IPS DF 4.7 (cell line): ENCODE measurements around the gene OR2T5.
"Not testable (repeated sequence)": the region's sequence is repeated elsewhere in the genome, so short reads cannot be mapped to it uniquely, and the experiment has no call there.

ENCODE experiments used
- DNase-seq: peaks from one replicate; pipeline ENCODE4 v3.0.0-alpha.2; 2013; ENCODE audit warnings: low spot score; ENCODE audit errors: extremely low read depth

Gene OR2T5, protein sequence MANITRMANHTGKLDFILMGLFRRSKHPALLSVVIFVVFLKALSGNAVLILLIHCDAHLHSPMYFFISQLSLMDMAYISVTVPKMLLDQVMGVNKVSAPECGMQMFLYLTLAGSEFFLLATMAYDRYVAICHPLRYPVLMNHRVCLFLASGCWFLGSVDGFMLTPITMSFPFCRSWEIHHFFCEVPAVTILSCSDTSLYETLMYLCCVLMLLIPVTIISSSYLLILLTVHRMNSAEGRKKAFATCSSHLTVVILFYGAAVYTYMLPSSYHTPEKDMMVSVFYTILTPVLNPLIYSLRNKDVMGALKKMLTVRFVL

DNA sequence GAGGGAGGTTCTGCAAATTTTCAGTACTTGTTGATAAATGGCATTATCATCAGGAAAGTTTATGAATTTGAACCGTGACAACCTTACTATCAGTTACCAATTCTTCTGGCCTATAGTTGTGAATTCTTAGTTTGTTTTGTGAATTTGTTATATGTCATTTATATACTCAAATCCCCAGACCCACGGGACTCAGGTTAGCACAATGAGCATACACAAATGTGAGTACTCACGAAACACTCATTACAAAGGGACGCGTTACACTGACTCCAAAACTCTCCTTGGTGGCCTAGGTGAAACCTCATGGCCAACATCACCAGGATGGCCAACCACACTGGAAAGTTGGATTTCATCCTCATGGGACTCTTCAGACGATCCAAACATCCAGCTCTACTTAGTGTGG is at the start of gene OR2T5:
Gene OR2T5 (plus strand): TSS at position 301 of the 400 bp plus-strand sequence. CDS start 0 bp downstream, at position 301.
- DNase-seq, result not testable (repeated sequence)

GRCh38 chr1:248438668-248439067 is 49.7 kb upstream of the OR2T5 start:
- DNase-seq, result not testable (repeated sequence)

DNA sequence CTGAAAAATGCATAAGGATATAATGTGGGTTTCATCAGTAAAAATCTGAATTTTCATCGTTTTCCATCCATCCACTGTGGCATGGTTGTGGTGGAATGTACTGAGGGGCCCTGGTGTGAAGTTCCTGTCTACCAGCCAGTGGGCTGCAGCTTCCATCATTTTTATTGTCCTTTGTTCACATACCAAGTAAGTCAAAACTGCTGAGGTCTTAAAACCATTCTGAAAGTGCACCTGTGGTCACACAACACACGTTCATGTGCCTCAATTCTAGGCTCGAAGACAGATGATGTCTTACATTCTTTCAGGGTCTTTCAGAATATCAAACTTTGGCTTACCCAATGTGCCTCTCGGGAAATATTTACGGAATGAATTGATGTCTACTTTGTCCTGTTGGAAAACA is 49.1 kb upstream of the OR2T5 start:
- DNase-seq, result not testable (repeated sequence)

- DNase-seq, result not testable (repeated sequence)
Measured at GRCh38 chr1:248442500-248443277, 45.7 kb upstream of the OR2T5 start.

DNA sequence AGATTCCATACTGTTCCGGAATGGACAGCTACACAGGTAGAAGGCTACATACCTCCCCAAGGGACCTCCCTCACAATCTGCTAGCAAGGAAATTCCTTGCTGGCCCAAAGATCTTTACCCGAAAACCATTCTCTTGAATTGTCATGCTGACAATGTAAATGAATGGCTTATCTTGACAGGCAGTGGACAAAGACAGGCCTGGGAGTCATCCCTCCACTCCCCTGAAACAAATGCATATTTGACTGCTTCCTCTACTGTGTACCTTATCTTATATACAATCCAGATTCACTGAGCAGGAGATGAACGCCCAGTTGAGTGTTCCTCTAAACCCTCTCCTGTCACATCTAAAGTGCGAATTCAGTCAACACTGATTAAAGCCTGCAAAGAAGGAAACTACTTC is 43.8 kb upstream of the OR2T5 start:
- DNase-seq, result not testable (repeated sequence)

GRCh38 chr1:248445399-248445798 is 43.0 kb upstream of the OR2T5 start, which contains the start of gene OR2T2:
Gene OR2T2, plus strand, starts transcription at chr1:248445637. Its CDS starts 7,161 bp downstream, at chr1:248452798.
- DNase-seq, result not testable (repeated sequence)

DNA sequence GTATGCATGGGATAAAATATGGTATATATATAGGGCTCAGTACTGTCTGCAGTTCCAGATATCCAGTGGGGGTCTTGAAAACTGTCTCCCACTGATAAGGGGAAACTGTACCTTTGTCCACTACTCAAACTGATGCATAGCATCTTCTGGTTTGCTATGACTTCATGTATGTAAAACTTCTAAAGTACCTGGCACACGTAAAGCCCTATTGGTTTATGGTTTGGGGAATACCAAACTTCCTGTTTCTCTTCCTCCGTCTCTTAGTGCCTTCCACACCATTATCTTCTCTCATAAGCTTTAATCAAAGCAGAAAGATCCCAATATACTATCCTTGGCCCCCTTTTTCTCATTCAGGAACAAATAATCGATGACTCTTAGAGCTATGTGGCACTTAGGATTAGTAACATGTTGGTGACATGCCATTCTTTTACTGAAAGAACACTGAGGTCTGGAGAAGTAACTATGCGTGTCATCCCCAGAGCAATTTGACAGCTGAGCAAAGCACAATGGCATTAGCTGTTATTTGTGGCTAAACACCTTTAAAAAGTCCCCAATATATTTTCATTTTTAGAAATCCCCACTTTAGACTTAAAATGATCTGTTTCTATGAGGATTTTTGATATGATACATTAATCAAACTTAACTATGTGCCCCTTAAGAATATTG is 39.8 kb upstream of the OR2T5 start:
- DNase-seq, result not testable (repeated sequence)

DNA sequence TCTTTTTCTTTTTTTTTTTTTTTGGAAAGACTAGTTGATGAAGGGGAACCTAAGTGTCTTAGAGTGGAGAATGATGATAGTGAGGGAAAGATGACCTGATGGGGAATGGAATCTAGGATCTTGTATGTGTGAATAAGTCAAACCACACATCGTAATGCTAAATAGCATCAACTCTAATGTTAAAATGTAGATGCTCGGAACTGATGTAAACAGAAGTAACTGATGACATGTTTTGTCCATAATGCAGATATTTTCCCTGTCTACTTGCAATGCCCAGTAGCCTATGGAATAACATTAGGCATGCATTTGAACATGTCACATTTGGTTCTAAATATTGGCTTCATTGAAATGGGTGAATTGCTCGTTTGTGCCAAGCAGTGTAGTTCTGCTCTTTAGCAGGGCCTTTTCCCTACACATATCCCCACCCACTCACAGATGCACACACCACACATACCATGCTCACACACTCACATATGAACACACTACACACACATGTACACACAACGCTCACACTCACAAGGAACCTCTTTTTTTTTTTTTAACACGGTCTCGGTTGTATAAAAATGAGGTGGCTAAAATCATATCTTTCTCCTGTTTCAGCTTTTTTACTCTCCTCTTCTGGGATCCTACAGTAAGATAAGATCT is 38.4 kb upstream of the OR2T5 start:
- DNase-seq, result not testable (repeated sequence)

GRCh38 chr1:248450466-248451145 is 37.8 kb upstream of the OR2T5 start:
- DNase-seq, result not testable (repeated sequence)

GRCh38 chr1:248453619-248454018 is 34.8 kb upstream of the OR2T5 start:
- not testable (repeated sequence) for DNase-seq

- not testable (repeated sequence) for DNase-seq
Measured at GRCh38 chr1:248455045-248455444, 33.3 kb upstream of the OR2T5 start.

GRCh38 chr1:248456635-248457034 is 31.8 kb upstream of the OR2T5 start:
- DNase-seq, result not testable (repeated sequence)

DNA sequence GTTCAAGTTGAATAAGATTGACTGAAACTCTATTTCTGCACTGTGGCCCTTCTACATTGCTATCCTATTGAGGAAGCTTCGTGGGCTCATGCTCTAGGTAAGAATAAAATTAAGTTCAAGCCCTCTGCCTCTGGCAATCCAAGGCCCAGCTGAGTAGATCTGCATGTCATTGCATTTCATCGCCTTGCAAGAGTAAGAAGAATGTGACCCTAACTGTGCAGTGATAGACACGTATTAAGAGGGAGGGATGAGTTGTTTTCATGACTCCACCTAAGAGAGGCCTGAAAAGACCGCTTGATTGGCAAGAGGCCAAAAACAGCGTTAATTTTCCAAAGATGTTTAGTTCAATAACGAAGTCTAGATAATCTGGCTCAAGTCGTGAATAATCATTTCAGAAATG is 29.3 kb upstream of the OR2T5 start:
- DNase-seq, result not testable (repeated sequence)

DNA sequence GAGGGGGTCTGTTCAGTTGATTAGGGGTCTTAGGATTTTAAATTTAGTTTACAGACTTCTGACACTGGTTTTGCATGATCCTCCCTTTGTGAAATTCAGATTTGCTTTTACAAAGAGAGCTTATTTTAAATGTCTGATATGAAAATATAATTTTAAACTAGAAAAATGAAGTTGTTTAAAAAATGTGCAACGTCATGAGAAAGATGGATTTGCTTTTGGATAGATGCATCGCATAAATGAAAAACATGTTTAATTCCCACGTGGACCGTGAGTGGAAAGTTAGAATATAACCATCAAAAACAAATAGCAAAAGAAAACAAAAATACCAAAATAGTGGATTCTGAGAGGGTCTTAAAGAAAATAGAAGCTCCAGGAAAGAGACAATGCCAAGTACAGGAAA is 17.2 kb upstream of the OR2T5 start:
- DNase-seq, result no peak

GRCh38 chr1:248472111-248472510 is 16.3 kb upstream of the OR2T5 start:
- not testable (repeated sequence) for DNase-seq

DNA sequence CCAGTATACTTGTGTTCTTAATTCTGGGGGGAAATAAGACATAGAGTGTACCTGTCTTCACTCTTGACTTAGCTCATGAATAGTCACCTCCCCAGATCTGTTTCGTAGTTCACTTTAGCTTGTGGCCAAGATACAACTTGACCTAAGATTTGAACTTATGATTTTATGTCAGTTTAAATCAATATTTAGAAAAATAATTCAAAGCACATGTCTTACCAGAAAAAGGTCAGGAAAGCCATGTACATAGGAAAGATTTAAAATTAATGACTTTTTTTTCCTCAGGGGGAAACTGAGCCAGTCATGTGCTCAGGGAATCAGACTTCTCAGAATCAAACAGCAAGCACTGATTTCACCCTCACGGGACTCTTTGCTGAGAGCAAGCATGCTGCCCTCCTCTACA is 15.3 kb upstream of the OR2T5 start, which contains the start of gene OR2T3:
Gene OR2T3 (plus strand): TSS at position 301 of the 400 bp plus-strand sequence. CDS start 0 bp downstream, at position 301.
- DNase-seq, result not testable (repeated sequence)

- not testable (repeated sequence) for DNase-seq
Measured at GRCh38 chr1:248475660-248476059, 12.7 kb upstream of the OR2T5 start.

- not testable (repeated sequence) for DNase-seq
Measured at GRCh38 chr1:248481686-248482579, 6.5 kb upstream of the OR2T5 start.

DNA sequence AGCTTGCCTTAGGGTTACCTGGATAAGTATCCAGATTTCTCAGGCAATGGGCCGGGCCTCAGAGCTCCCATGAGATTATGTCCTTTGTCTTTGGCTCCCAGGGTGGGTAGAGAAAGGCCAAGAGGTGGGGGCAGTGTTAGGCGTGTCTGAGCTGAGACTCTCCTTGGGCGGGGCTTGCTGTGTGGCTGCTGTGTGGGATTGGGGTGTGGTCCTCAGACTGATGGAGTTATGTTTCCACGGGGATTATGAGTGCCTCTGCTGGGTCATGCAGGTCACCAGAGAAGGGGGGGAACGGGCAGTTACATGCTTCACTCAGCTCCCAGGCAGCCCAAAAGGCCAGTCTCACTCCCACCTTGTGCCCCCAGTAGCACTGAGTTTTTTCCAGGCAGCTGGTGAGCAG is 8.3 kb downstream of the OR2T5 start:
- DNase-seq, result not testable (repeated sequence)
